NCI-H1694 treated with DMSO at 0.1 percent for 48 hours (cell line): ENCODE results near the gene DPM2.

Experiments
- DNase-seq: peaks from one replicate; lab custom pipeline; 2025; lab: John Stamatoyannopoulos, UW

DPM2 gene

GRCh38 chr9:127898433-127899127 is 39.1 kb downstream of the DPM2 start:
- no peak for DNase-seq

GRCh38 chr9:127897193-127897692 is 40.4 kb downstream of the DPM2 start:
- DNase-seq, result no peak

- no peak for DNase-seq
These were observed 41.1 kb downstream of the DPM2 start for GRCh38 chr9:127896395-127897192.

- no peak for DNase-seq
These were observed 41.8 kb downstream of the DPM2 start for GRCh38 chr9:127895811-127896210.

- no peak for DNase-seq
These were observed 44.3 kb downstream of the DPM2 start for GRCh38 chr9:127893392-127893791.

GRCh38 chr9:127892831-127893230 is 44.8 kb downstream of the DPM2 start:
- no peak for DNase-seq

- no peak for DNase-seq
These were observed 47.6 kb downstream of the DPM2 start for GRCh38 chr9:127890053-127890452.

- no peak for DNase-seq
These were observed 49.9 kb downstream of the DPM2 start for GRCh38 chr9:127887792-127888191.

DNA sequence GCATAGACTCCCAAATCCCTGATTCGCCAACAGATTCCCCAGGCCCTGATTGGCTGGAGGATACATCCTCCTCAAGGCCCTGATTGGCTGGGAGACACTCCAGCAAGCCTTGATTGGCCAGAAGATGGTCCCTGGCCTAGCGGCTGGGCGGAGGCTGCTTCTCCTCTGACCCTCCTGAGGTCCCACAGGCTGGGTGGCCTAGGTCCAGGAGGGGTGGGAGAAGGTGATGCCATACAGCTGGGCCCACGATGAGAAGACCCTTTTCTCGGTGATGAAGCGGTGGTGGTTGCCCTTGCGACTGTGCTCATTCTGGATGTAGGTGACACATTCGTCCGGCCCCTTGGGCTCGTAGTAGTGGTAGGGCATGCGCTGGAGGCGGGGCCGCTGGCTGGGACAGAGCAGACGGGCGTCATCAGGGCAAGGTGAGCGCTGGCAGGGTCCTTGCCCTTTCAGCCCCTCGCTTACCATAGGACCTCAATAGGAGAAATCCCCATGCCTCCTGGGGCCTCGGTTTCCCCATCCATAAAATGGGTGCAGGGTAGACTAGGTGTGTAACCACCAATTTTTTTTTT is 51.2 kb downstream of the DPM2 start:
- DNase-seq, result no peak

- DNase-seq, result no peak
These were observed 52.0 kb downstream of the DPM2 start for GRCh38 chr9:127885508-127886281.
